Upper lobe of left lung (tissue), 6 donors: ENCODE measurements around the gene CCDC107. TPM values are rescaled to one million over a fixed set of nuclear protein-coding genes. Genes with fewer than 3 reads are reported as not detected.
A peak's percentile ranks its signal among the peaks of the same experiment; 100 is the strongest.

Experiments used
- ATAC-seq, 2 donors: fragments of 200-7000 bp; cut with Tn5 transposase; one replicate each; pipeline ENCODE4 v1.9.1; 2022; ENCODE audit warnings: mild to moderate bottlenecking in 2 of 2, moderate library complexity in 2 of 2; ENCODE audit not compliant: low FRiP score in 2 of 2
- DNase-seq, 2 donors: peaks; one replicate each; pipeline ENCODE4 v3.0.0-alpha.2; 2019 to 2020
- H3K27ac ChIP-seq, 4 donors: fragments of 200-600 bp; sonication (generic); one replicate each; pipeline ENCODE4 v1.5.1; 2016 to 2019
- H3K27me3 ChIP-seq, 4 donors: fragments of 200-600 bp; sonication (generic); one replicate each; pipeline ENCODE4 v1.5.1; 2017 to 2019
- H3K36me3 ChIP-seq, 4 donors: fragments of 200-600 bp; sonication (generic); one replicate each; pipeline ENCODE4 v1.5.1; 2016 to 2019
- H3K4me1 ChIP-seq, 4 donors: fragments of 200-600 bp; sonication (generic); one replicate each; pipeline ENCODE4 v1.5.1; 2018 to 2019
- H3K4me3 ChIP-seq, 4 donors: fragments of 200-600 bp; sonication (generic); one replicate each; pipeline ENCODE4 v1.5.1; 2017 to 2019; ENCODE audit warnings: mild to moderate bottlenecking in 2 of 4, moderate library complexity in 1 of 4
- H3K9me3 ChIP-seq, 4 donors: fragments of 200-600 bp; sonication (generic); one replicate each; pipeline ENCODE4 v1.5.1; 2018 to 2019
- EP300 ChIP-seq, 4 donors: sonication (generic); formaldehyde crosslinking; IDR thresholded peaks; one replicate each; pipeline ENCODE4 v1.5.1; 2017; ENCODE audit warnings: antibody characterized with exemption in 4 of 4, control low read depth in 2 of 4
- POLR2A ChIP-seq, 4 donors: fragments of 450-650 bp; IDR thresholded peaks; one replicate each; pipeline ENCODE4 v1.5.1; 2016 to 2017; ENCODE audit warnings: antibody characterized with exemption in 4 of 4, mild to moderate bottlenecking in 2 of 4
- POLR2AphosphoS5 ChIP-seq, 2 donors: sonication (generic); formaldehyde crosslinking; IDR thresholded peaks; one replicate each; pipeline ENCODE4 v1.5.1; 2017; ENCODE audit warnings: antibody characterized with exemption in 2 of 2
- WGBS, 2 donors: methylation state at CpG; one replicate each; pipeline ENCODE4 v1.1.5; 2017 to 2018; 5-methylcytosine and 5-hydroxymethylcytosine counted together
- total RNA-seq, 6 donors: library from RNA; depleted of rRNA in 4 of 6; stranded (reverse); fragments of >200 nt in 4 of 6; gene quantifications; one replicate each; pipeline versions ENCODE4 v1.1.0 to v1.2.1, GENCODE V29; 2016 to 2021
- TF ChIP-seq, protein P1 (sequence below), 6 experiments: fragments of 450-650 bp in 4 of 6; fragments of 200-600 bp in 2 of 6; sonication (generic) in 2 of 6; IDR thresholded peaks; one replicate each; pipeline ENCODE4 v1.5.1; 2016 to 2019; ENCODE audit warnings: antibody characterized with exemption in 6 of 6
- donor health status: DM: no; HTN: no; CAD: no; lungs with moderate emphysema.
- donor health status: DM: no; HTN: yes; CAD: no; lungs with severe emphysema.

The CCDC107 gene
- total RNA-seq, 6 donors from 2014 or later: 17.8 to 49.4 (median 35.1) TPM

- DNase-seq (peak in 1 of 2 donors; percentile 35), ATAC-seq (no peak)
- no peak within 1 kb of the TSS for H3K4me3 ChIP-seq
- peaks cover 6 to 12% (median 12%) of the 10 kb centered on the region in 4 donors for H3K4me1 ChIP-seq
- TF ChIP-seq POLR2A (IDR thresholded peaks at IDR 0.05) (no peak), POLR2AphosphoS5 (IDR thresholded peaks at IDR 0.05) (no peak), EP300 (IDR thresholded peaks at IDR 0.05) (no peak)
- TF ChIP-seq, protein P1, sequence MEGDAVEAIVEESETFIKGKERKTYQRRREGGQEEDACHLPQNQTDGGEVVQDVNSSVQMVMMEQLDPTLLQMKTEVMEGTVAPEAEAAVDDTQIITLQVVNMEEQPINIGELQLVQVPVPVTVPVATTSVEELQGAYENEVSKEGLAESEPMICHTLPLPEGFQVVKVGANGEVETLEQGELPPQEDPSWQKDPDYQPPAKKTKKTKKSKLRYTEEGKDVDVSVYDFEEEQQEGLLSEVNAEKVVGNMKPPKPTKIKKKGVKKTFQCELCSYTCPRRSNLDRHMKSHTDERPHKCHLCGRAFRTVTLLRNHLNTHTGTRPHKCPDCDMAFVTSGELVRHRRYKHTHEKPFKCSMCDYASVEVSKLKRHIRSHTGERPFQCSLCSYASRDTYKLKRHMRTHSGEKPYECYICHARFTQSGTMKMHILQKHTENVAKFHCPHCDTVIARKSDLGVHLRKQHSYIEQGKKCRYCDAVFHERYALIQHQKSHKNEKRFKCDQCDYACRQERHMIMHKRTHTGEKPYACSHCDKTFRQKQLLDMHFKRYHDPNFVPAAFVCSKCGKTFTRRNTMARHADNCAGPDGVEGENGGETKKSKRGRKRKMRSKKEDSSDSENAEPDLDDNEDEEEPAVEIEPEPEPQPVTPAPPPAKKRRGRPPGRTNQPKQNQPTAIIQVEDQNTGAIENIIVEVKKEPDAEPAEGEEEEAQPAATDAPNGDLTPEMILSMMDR (IDR thresholded peaks at IDR 0.05): no peak
- H3K27ac ChIP-seq: no peak within 1 kb of the TSS
- 64 to 71% methylated on average over 8 to 10 of the region's 10 CpGs for WGBS, 2 donors
- H3K27me3 ChIP-seq: no peaks in the 10 kb centered on the region
- H3K9me3 ChIP-seq: no peaks in the 10 kb centered on the region
- H3K36me3 ChIP-seq: no peaks in the 10 kb centered on the region
These were observed 15.3 kb downstream of the CCDC107 start, which contains the start of gene CA9 for GRCh38 chr9:35673132-35674024. TSS of gene CA9 (plus strand) at chr9:35673928. CDS start at chr9:35673960, 32 bp downstream.

DNA sequence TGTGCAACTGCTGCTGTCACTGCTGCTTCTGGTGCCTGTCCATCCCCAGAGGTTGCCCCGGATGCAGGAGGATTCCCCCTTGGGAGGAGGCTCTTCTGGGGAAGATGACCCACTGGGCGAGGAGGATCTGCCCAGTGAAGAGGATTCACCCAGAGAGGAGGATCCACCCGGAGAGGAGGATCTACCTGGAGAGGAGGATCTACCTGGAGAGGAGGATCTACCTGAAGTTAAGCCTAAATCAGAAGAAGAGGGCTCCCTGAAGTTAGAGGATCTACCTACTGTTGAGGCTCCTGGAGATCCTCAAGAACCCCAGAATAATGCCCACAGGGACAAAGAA lies 15.9 kb downstream of the CCDC107 start:
- no peak overlapping the region for H3K27ac ChIP-seq
- WGBS, 2 donors: 80 to 87% methylated on average over 3 of the region's 3 CpGs
- no peaks in the 10 kb centered on the region for H3K9me3 ChIP-seq
- peaks cover 6 to 12% (median 12%) of the 10 kb centered on the region in 4 donors for H3K4me1 ChIP-seq
- no peak overlapping the region for H3K4me3 ChIP-seq
- no peak for DNase-seq
- H3K27me3 ChIP-seq: no peaks in the 10 kb centered on the region
- H3K36me3 ChIP-seq: no peaks in the 10 kb centered on the region
- no peak for TF ChIP-seq POLR2A (IDR thresholded peaks at IDR 0.05)
- TF ChIP-seq POLR2AphosphoS5 (IDR thresholded peaks at IDR 0.05): no peak
- TF ChIP-seq, protein P1 (IDR thresholded peaks at IDR 0.05): no peak
- TF ChIP-seq EP300 (IDR thresholded peaks at IDR 0.05): no peak
- ATAC-seq: no peak

GRCh38 chr9:35675204-35675603 lies 17.1 kb downstream of the CCDC107 start:
- Histone ChIP-seq H3K36me3 (no peaks in the 10 kb centered on the region), H3K4me3 (peak overlapping the region in 3 of 4 donors; percentile 38 to 55 (median 47)), H3K27me3 (no peaks in the 10 kb centered on the region), H3K4me1 (peaks cover 6 to 12% (median 12%) of the 10 kb centered on the region in 4 donors), H3K27ac (no peak overlapping the region), H3K9me3 (no peaks in the 10 kb centered on the region)
- DNase-seq (no peak), ATAC-seq (peak in 1 of 2 donors; percentile 11)
- 63 to 100% methylated on average over 1 to 13 of the region's 13 CpGs for WGBS, 2 donors
- TF ChIP-seq, protein P1 (IDR thresholded peaks at IDR 0.05): no peak

DNA sequence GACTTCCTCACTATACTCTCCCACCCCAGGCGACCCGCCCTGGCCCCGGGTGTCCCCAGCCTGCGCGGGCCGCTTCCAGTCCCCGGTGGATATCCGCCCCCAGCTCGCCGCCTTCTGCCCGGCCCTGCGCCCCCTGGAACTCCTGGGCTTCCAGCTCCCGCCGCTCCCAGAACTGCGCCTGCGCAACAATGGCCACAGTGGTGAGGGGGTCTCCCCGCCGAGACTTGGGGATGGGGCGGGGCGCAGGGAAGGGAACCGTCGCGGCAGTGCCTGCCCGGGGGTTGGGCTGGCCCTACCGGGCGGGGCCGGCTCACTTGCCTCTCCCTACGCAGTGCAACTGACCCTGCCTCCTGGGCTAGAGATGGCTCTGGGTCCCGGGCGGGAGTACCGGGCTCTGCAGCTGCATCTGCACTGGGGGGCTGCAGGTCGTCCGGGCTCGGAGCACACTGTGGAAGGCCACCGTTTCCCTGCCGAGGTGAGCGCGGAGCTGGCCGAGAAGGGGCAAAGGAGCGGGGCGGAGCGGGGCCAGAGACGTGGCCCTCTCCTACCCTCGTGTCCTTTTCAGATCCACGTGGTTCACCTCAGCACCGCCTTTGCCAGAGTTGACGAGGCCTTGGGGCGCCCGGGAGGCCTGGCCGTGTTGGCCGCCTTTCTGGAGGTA lies 17.8 kb downstream of the CCDC107 start:
- ATAC-seq: peak; percentile 53 to 77
- peaks cover 6 to 12% (median 12%) of the 10 kb centered on the region in 4 donors for H3K4me1 ChIP-seq
- H3K9me3 ChIP-seq: no peaks in the 10 kb centered on the region
- H3K27me3 ChIP-seq: no peaks in the 10 kb centered on the region
- WGBS, 2 donors: 10 to 14% methylated on average over 23 to 35 of the region's 51 CpGs
- H3K4me3 ChIP-seq: peak overlapping the region; percentile 19 to 55 (median 42)
- H3K36me3 ChIP-seq: no peaks in the 10 kb centered on the region
- peak in 1 of 2 donors; percentile 88 for DNase-seq
- no peak overlapping the region for H3K27ac ChIP-seq
- TF ChIP-seq, protein P1 (IDR thresholded peaks at IDR 0.05): peak in 1 of 6 experiments; percentile 5
- TF ChIP-seq POLR2AphosphoS5 (IDR thresholded peaks at IDR 0.05) (no peak), POLR2A (IDR thresholded peaks at IDR 0.05) (no peak), EP300 (IDR thresholded peaks at IDR 0.05) (no peak)
